T47D (cell line): ENCODE measurements around the gene RBFOX2.

Experiments used
- DNase-seq, 2 experiments: peaks; one replicate each; pipeline versions ENCODE4 v3.0.0 to v3.0.0-alpha.2; 2011 to 2012; ENCODE audit warnings: low read depth in 1 of 2, low spot score in 1 of 2
- JUND ChIP-seq: IDR thresholded peaks from 2 replicates; pipeline ENCODE4 v1.6.1; 2012; ENCODE audit warnings: low read depth
- in situ Hi-C: cut with HindIII; loops from 2 replicates; pipeline ENCODE4 v1.10.0; 2016; ENCODE audit warnings: low sequenced_read_pairs, low pct_unique_long_range_greater_than_20kb

RBFOX2 gene

DNA sequence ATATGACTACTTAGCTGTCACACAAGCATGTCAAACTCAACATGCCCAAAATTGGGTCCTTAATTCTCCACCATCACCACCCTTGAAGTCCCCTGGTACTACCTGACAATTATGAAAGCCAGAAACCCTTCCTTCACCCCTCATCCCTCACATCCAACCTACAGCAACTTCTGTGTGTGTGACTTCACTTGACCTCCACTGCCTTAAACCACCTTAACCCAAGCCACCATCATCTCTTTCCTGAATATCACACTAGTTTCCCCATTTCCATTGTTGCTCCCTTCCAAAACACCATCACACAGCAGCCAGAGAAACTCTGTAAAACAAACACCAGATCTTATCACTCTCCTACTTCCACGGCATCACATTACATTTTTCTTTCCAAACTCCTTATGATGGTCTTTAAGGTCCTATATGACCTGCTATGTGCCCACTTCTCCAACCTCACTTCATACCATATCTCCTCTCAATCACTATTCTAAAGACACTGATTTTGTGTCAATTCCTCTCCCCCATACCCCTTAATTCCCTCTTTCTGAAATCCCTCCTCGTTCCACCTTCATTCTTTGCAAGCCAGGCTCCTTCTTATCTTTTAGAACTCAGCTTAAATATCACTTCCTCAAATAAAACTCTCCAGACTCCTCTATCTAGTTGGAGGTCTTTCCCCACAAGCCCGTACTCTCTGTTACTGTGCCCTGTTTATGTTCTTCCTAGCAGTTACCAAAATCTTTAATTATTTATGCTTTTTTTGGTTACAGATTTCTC is 124.9 kb downstream of the RBFOX2 start:
- in situ Hi-C loops = no loop called here
- TF ChIP-seq JUND = no peak
- no peak for DNase-seq

DNA sequence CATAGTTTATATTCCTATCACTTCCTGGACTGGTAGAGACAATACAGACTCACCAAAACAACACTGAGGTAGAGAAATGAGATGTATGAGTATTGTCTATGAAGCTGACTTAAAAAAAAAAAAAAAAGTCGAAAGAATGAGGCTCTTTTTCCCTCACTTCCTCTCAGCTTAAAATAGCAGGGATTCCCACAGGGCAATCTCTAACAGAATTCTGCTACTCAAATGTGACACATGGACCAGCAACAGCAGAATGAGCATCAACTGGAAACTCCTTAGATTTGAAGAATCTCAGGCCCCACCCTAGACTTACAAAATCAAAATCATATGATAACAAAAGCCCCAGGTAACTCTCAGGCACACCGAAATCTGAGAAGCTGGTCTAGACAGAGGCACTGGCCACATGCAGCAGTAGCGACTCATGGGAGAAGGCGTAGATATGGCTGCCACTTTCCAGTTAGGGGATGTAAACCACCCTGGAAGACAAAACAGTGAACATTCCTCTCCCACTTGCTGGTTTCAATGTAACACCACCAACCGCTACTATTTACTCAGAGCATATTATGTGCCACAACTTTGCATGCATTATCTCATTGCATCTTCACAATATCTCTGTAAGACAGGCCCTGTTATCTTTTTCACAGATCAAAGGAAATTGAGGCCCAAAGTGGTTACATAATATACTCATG is 128.0 kb downstream of the RBFOX2 start:
- in situ Hi-C loops = no loop called here
- no peak for TF ChIP-seq JUND

DNA sequence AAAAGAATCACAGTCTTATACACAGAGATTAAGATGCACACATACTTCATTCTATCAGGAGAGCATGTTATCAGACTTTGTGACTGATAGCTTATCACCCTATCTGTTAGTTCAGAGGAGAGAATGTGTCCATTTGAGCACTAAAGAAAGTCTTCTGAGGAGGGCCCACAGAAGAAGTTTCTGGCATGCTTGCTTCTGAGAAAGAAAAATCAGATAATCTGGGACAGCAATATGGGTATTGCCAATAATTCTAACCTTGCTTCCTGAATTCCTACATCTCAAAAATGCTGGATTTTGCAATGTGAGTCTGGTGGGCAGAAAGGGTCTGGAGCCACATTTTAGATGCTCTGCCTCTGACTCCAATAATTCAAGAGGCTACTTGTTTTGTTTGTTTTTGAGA is 128.9 kb downstream of the RBFOX2 start:
- DNase-seq = no peak
- in situ Hi-C loops = no loop called here
- no peak for TF ChIP-seq JUND

More for the DNA sequence above, 128.0 kb downstream of the RBFOX2 start:
- no peak for DNase-seq

DNA sequence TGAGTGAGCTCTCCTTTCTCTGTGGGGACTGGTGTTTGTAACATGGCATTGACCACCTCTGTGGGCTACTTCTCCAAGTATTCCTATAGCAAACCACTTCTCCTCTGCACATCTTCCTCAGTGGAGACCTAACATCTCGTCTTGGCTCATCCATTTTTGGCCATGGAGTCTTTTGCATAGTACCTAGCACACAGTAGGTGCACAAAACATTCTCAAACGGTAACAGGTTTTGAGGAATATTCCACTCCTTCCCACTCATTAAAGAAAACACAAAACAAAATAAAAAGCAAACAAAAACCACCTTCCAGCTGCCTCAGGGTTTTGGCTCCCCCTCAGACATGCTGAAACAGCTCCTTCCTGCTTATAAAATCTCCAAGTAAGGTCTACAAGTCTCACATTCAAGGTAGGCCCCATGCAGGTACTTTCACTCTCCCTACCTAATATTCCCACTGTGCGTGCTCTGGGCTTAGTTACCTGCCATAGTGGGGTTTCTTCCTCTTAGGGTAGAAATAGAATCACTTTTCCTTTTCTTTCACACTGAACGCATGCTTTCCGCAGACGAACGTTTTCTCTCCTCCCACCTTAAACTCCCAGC is 132.4 kb downstream of the RBFOX2 start:
- in situ Hi-C loops = no loop called here

DNA sequence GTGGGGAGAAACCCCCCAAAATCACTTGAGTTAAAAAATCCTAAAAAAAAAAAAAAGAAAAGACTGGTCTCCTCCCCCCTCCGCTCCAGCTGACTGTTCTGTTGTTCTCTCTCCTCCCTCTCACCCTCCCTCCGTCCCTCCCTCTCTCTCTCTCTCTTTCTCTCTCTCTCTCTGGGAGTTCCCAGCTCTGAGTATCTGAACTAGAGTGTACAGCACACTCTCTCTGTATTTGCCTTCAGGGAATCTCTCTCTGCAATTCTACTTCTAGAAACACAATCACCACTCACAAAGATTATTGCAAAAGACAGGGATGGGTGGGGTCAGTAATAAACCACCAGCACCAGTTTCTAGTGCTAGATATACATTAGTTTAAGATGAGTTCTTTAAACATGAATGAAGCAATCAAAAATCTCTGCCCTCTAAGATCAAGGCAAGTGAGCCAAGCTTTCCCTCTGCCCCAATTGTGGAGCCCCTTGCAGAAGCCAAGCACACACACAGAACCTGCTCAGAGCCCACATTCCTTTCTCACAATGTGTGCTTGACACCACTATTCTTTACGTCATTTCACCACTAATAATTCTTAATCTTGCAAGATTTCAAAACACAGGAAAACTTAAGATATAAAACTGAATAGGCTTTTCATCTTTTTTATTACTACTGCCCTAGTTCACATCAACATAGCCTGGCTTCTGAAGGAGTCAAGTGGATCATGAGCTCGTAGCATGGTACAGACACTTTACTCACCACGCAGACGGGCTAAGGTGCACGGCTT is 133.5 kb downstream of the RBFOX2 start:
- DNase-seq = no peak
- in situ Hi-C loops = no loop called here
- no peak for TF ChIP-seq JUND

More for the DNA sequence above, 132.4 kb downstream of the RBFOX2 start:
- no peak for DNase-seq
- TF ChIP-seq JUND = no peak

DNA sequence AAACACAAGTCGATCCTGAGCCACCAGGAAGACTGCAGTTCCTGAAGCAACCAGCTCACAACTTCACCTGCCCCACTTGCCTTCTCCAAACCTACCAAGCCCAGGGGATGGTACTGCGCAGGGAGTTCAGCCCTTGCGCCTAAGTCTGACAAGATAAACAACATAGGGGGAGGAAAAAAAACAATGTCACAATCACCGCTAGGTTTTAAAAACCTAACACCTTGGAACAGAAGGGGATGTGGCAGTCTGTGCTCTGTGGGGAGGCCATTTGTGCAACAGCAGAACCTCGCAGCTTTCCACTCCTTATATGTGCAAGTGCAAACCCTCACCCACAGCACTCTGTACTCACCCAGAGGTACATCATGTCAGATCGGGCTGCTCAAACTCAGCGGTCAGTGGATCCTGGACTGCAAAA is 134.2 kb downstream of the RBFOX2 start:
- in situ Hi-C loops = no loop called here

DNA sequence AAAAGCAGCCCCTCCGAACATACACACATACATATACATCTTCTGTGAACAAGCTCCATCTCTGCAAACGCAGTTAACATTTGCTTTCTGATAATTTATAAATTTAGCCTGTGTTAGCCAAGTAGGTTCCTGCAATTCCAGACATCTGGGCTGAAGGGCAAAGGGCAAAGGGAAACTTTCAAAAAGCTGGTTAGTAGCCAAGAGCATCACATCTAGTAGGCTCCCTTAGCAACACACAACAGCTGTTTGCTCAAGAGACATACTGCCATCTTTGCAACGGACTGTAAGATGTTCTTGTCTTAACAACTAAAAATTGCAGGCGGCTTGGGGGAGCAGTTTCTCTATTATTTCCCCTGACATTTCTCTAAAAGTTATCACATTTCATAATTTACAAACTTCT is 134.9 kb downstream of the RBFOX2 start:
- TF ChIP-seq JUND = no peak
- DNase-seq = no peak
- in situ Hi-C loops = no loop called here

More for the DNA sequence above, 134.2 kb downstream of the RBFOX2 start:
- DNase-seq = no peak
- no peak for TF ChIP-seq JUND

DNA sequence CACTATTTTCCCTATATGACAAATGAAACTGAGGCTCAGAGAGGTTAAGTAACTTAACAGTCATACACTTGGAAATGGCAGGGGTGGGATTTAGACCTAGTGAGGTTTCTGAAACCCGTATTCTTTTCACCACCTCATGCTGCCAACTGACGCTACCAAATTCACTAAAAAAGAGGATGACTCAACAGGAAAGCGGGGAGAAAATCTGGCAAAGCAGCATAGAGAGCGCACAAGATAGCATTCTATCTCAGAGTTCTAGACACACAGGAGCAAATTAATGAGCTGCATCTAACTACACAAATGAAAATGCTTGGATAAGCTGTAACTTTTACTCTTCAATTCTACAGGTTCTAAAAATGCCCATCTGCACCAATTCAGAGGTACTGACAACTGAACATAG is 136.4 kb downstream of the RBFOX2 start:
- in situ Hi-C loops = no loop called here
- DNase-seq = no peak

DNA sequence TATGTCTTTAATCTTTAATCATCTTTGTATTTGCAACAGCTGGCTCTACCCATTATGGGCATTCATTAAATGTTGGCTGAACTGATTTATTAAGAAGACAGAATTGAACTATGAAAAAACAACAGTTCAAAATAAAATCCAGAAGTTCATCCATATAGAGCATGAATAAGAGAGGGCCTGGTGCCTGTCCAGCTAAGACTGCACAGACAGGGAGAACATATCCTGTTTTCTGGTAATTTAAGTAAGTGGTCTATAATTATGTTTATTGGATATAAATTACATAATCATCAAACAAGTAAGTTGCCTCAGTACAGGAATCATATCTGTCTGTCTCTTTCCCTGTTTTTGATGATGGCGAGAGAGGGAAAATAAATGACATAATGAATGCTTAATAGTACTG is 137.2 kb downstream of the RBFOX2 start:
- DNase-seq = no peak
- in situ Hi-C loops = no loop called here
- TF ChIP-seq JUND = no peak

More for the DNA sequence above, 136.4 kb downstream of the RBFOX2 start:
- no peak for TF ChIP-seq JUND

DNA sequence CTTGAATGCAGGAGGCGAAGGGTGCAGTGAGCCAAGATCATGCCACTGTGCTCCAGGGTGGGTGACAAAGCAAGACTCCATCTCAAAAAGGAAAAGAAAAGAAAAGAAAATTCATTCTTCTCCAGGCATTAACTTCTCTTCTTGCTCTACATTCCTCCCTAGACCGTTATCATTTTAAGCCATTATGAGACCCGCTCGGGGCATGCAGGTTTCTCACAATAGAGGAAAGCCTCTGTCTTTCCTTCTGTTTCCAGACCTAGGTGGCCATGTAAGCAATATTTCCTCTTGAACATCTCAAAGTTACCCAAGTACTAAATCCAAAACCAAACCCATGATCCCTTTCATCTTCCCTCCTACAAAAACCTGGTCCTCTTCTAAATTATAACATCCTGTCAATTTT is 139.6 kb downstream of the RBFOX2 start:
- TF ChIP-seq JUND = no peak
- DNase-seq = no peak
- in situ Hi-C loops = no loop called here

DNA sequence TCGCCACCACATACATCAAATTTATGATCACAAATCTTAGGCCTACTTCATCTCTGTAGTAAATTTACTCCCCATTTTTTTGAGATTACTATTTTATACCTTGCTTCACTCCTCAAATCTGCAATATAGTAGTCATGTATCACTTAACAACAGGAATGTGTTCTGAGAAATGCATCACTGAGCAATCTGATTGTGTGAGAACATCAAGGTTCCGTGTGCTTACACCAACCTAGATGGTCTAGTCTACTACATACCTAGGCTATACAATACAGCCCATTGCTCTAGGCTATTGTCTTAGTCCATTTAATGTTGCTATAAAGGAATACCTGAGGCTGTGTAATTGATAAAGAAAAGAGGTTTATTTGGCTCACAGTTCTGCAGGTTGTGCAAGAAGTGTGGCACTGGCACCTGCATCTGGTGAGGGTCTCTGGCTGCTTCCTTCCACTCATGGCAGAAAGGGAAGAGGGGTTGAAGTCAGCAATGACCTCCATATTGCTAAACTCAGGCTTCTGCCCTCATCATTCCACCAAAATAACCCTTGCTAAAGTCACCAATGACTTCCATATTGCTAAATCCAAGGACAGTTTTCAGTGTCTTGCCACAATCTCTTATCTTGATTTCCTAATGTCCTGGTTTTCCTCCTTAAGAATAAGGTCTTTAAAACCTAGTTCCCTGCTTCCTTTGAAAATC is 140.3 kb downstream of the RBFOX2 start:
- DNase-seq = no peak
- no peak for TF ChIP-seq JUND
- in situ Hi-C loops = no loop called here

DNA sequence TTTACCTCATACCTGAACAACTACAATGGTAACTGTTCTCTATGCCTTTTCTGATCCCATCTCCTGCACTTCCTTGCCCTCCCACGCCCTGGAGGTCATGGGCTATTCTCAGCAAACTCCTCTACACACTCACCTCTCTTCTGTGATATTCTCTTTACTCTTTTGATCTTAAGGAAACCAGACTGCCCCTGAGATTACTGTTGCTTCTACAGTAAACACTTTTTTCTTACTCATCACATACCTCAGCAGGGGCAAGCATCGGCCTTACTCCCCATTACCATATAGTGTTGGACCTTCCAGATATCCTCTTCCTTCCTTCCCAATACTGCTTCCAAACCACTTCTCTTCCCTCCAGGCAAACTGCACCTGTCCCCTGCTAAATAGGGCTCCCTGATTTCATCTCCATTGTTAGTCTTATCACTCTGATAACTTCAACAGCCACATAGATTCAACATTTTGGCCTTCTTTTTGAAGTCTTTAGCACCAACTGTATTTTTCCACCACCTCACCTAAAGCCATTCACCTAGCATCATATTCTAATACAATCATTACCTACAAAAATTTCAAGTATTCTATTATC is 141.2 kb downstream of the RBFOX2 start:
- TF ChIP-seq JUND = no peak

More for the DNA sequence above, 141.2 kb downstream of the RBFOX2 start:
- in situ Hi-C loops = no loop called here
- DNase-seq = no peak
